Stimulated activated naive CD4-positive, alpha-beta T cell treated with Interleukin-2 at 50 U/mL for 16 hours (primary cell): ENCODE measurements around the gene RASAL3.
"Not testable (repeated sequence)": the region's sequence is repeated elsewhere in the genome, so short reads cannot be mapped to it uniquely, and the experiment has no call there.

ENCODE experiments used
- DNase-seq: peaks from one replicate; lab custom pipeline; 2025; lab: John Stamatoyannopoulos, UW

The RASAL3 gene

GRCh38 chr19:15473821-15474220, 9.5 kb upstream of the RASAL3 start:
- DNase-seq, result not testable (repeated sequence)

GRCh38 chr19:15471639-15472101, 7.3 kb upstream of the RASAL3 start:
- DNase-seq, result no peak

- peak; percentile 22 for DNase-seq
These were observed 5.4 kb upstream of the RASAL3 start for GRCh38 chr19:15469513-15470297.

- DNase-seq, result no peak
These were observed 4.5 kb upstream of the RASAL3 start for GRCh38 chr19:15468675-15469512.

- DNase-seq, result no peak
These were observed 3.4 kb upstream of the RASAL3 start for GRCh38 chr19:15467734-15468214.

- DNase-seq, result peak; percentile 62
These were observed 2.7 kb upstream of the RASAL3 start for GRCh38 chr19:15466851-15467733.

- DNase-seq, result peak; percentile 74
These were observed 428 bp downstream of the RASAL3 start for GRCh38 chr19:15463861-15464371.

- no peak for DNase-seq
These were observed 2.6 kb downstream of the RASAL3 start for GRCh38 chr19:15461694-15462093.

GRCh38 chr19:15457701-15458484, 6.5 kb downstream of the RASAL3 start:
- DNase-seq, result no peak

GRCh38 chr19:15456871-15457700, 7.3 kb downstream of the RASAL3 start:
- DNase-seq, result no peak

GRCh38 chr19:15456441-15456840, 7.9 kb downstream of the RASAL3 start:
- no peak for DNase-seq

GRCh38 chr19:15455996-15456395, 8.3 kb downstream of the RASAL3 start:
- no peak for DNase-seq

GRCh38 chr19:15453906-15454860, 10.2 kb downstream of the RASAL3 start:
- DNase-seq, result no peak

- no peak for DNase-seq
These were observed 11.2 kb downstream of the RASAL3 start for GRCh38 chr19:15453091-15453578.

- DNase-seq, result no peak
These were observed 12.0 kb downstream of the RASAL3 start for GRCh38 chr19:15452111-15453047.

- DNase-seq, result no peak
These were observed 13.8 kb downstream of the RASAL3 start for GRCh38 chr19:15450528-15450890.
